K562 (cell line): ENCODE results near the gene NPAS1. TPM values are rescaled to one million over a fixed set of nuclear protein-coding genes. Genes with fewer than 3 reads are reported as not detected.
A peak's percentile ranks its signal among the peaks of the same experiment; 100 is the strongest.

Experiments used
- ATAC-seq: fragments of 200-7000 bp; cut with Tn5 transposase; 3 replicates; pipeline ENCODE4 v1.9.1; 2020; ENCODE audit warnings: moderate library complexity
- BruUV-seq: library from RNA; stranded (reverse); fragments of 400-500 nt; replicated peaks from 2 replicates; lab custom pipeline; 2021; lab: Mats Ljungman, UMichigan
- CTCF ChIA-PET: fragments of 300-600 bp; formaldehyde crosslinking; extraction: SDS; loops from one replicate; lab custom pipeline; 2021; ENCODE audit warnings: low intra/inter-chr PET ratio; lab: Yijun Ruan, JAX
- POLR2A ChIA-PET: fragments of 300-600, 350-650 bp; sonication (Branson Sonifier 250); formaldehyde crosslinking; extraction: SDS; loops from one replicate; lab custom pipeline; 2021; ENCODE audit warnings: antibody characterized with exemption, inconsistent platforms; lab: Yijun Ruan, JAX
- DNase-seq, 4 experiments: peaks; one replicate each; pipeline versions ENCODE4 v3.0.0 to v3.0.0-alpha.2; 2011 to 2018; ENCODE audit warnings: low spot score in 3 of 4, mixed read lengths in 3 of 4; ENCODE audit errors: extremely low read depth in 1 of 4
- FAIRE-seq: peaks from 2 replicates; lab custom pipeline; 2011; peaks lifted over from hg19 to GRCh38; lab: Jason Lieb, UNC
- H2AFZ ChIP-seq: 2 replicates; pipeline ENCODE4 v1.6.0; 2011; ENCODE audit warnings: low read depth, low read length, control low read depth, inconsistent platforms
- H3K27ac ChIP-seq: fragments of 200-600 bp; 3 replicates; pipeline ENCODE4 v1.8.0; 2011; ENCODE audit warnings: low read depth, mild to moderate bottlenecking, control low read depth, inconsistent platforms, low read length, moderate library complexity, mixed read lengths; ENCODE audit errors: extremely low read depth
- H3K27me3 ChIP-seq, 2 experiments: fragments of 300-600 bp in 1 of 2; 2 replicates in 1 of 2; 3 replicates in 1 of 2; pipeline versions ENCODE4 v1.6.0 to v1.8.0; 2011; ENCODE audit warnings: inconsistent platforms in 2 of 2, low read length in 2 of 2, mild to moderate bottlenecking in 1 of 2, mixed read lengths in 1 of 2, moderate library complexity in 1 of 2; ENCODE audit not compliant: control insufficient read depth in 2 of 2, insufficient read depth in 2 of 2
- H3K36me3 ChIP-seq: fragments of 300-600 bp; 3 replicates; pipeline ENCODE4 v1.8.0; 2011; ENCODE audit warnings: mild to moderate bottlenecking, low read length, inconsistent platforms; ENCODE audit not compliant: control insufficient read depth, insufficient read depth
- H3K4me1 ChIP-seq, 2 experiments: fragments of 200-600 bp in 1 of 2; replicated peaks in 1 of 2; 2 replicates in 1 of 2; 3 replicates in 1 of 2; pipeline versions ENCODE4 v1.5.1 to v1.8.0; 2011; ENCODE audit warnings: inconsistent platforms in 2 of 2, low read length in 2 of 2, mild to moderate bottlenecking in 1 of 2, mixed read lengths in 1 of 2, moderate library complexity in 1 of 2; ENCODE audit not compliant: control insufficient read depth in 2 of 2, insufficient read depth in 2 of 2
- H3K4me2 ChIP-seq: 2 replicates; pipeline ENCODE4 v1.6.1; 2011; ENCODE audit warnings: low read length, control low read depth, inconsistent platforms, mixed read lengths; ENCODE audit not compliant: insufficient read depth
- H3K4me3 ChIP-seq: fragments of 200-600 bp; sonication (generic), shearing (Covaris generic); 2 replicates; pipeline ENCODE4 v1.5.1; 2016; ENCODE audit warnings: control low read depth, inconsistent platforms
- H3K79me2 ChIP-seq: fragments of 200-600 bp; 3 replicates; pipeline ENCODE4 v1.8.0; 2011; ENCODE audit warnings: low read length, inconsistent platforms; ENCODE audit not compliant: control insufficient read depth, insufficient read depth
- H3K9ac ChIP-seq, 2 experiments: 2 replicates each; pipeline versions ENCODE4 v1.6.0 to v1.6.1; 2011; ENCODE audit warnings: low read depth in 2 of 2, low read length in 2 of 2, control low read depth in 1 of 2, inconsistent platforms in 1 of 2, mild to moderate bottlenecking in 1 of 2, mixed read lengths in 1 of 2; ENCODE audit not compliant: insufficient read depth in 1 of 2
- H3K9me1 ChIP-seq: one replicate; pipeline ENCODE4 v1.6.0; 2011; ENCODE audit warnings: inconsistent platforms, mild to moderate bottlenecking, low read length, moderate library complexity; ENCODE audit not compliant: control insufficient read depth, insufficient read depth
- H3K9me3 ChIP-seq: replicated peaks from 2 replicates; pipeline ENCODE4 v1.5.1; 2011; ENCODE audit warnings: low read depth, low read length, inconsistent platforms; ENCODE audit not compliant: control insufficient read depth, insufficient read depth
- H4K20me1 ChIP-seq: replicated peaks from 2 replicates; pipeline ENCODE4 v1.6.1; 2011; ENCODE audit warnings: low read length, inconsistent platforms, mixed read lengths; ENCODE audit not compliant: control insufficient read depth, insufficient read depth
- BCOR ChIP-seq: fragments of 450-650 bp; IDR thresholded peaks from 2 replicates; pipeline ENCODE4 v1.6.1; 2016
- CBX1 ChIP-seq: sonication (generic); IDR thresholded peaks from 2 replicates; pipeline ENCODE4 v1.6.1; 2016; ENCODE audit warnings: antibody characterized with exemption, low read depth, mild to moderate bottlenecking
- CCAR2 ChIP-seq: fragments of 200-400 bp; formaldehyde crosslinking; IDR thresholded peaks from 2 replicates; pipeline ENCODE4 v1.6.1; 2017; ENCODE audit warnings: mild to moderate bottlenecking, low read depth, low read length
- CUX1 ChIP-seq: fragments of 200-800 bp; sonication (Bioruptor generic); IDR thresholded peaks from 2 replicates; pipeline ENCODE4 v1.6.1; 2016; ENCODE audit warnings: missing genetic modification characterization, missing compliant biosample characterization
- KDM1A ChIP-seq, 2 experiments: fragments of 450-650 bp; IDR thresholded peaks; 2 replicates each; pipeline ENCODE4 v1.6.1; 2016; ENCODE audit warnings: mild to moderate bottlenecking in 2 of 2
- NFRKB ChIP-seq: fragments of 450-650 bp; IDR thresholded peaks from 2 replicates; pipeline ENCODE4 v1.6.1; 2016; ENCODE audit warnings: low read depth
- POLR2G ChIP-seq: fragments of 200-400 bp; formaldehyde crosslinking; IDR thresholded peaks from 2 replicates; pipeline ENCODE4 v1.6.1; 2017; ENCODE audit warnings: low read depth, mild to moderate bottlenecking, antibody characterized with exemption, low read length, moderate library complexity
- RBFOX2 ChIP-seq: fragments of 200-400 bp; formaldehyde crosslinking; IDR thresholded peaks from 2 replicates; pipeline ENCODE4 v1.6.1; 2017; ENCODE audit warnings: low read depth, mild to moderate bottlenecking, low read length, moderate library complexity
- RBM25 ChIP-seq: fragments of 200-400 bp; formaldehyde crosslinking; IDR thresholded peaks from 2 replicates; pipeline ENCODE4 v1.6.1; 2018; ENCODE audit warnings: low read length, low read depth, moderate library complexity; ENCODE audit not compliant: severe bottlenecking
- RCOR1 ChIP-seq, 2 experiments: IDR thresholded peaks; 2 replicates each; pipeline ENCODE4 v1.6.1; 2012; ENCODE audit warnings: low read depth in 2 of 2, low read length in 2 of 2, borderline replicate concordance in 1 of 2, improper control_type of control experiment in 1 of 2
- SMARCA5 ChIP-seq: fragments of 450-650 bp; IDR thresholded peaks from 2 replicates; pipeline ENCODE4 v1.6.1; 2016
- TOE1 ChIP-seq, 2 experiments: fragments of 450-650 bp in 1 of 2; sonication (generic) in 1 of 2; formaldehyde crosslinking in 1 of 2; IDR thresholded peaks; 2 replicates each; pipeline versions ENCODE4 v1.7.1 to v1.8.0; 2016 to 2022; ENCODE audit warnings: borderline replicate concordance in 2 of 2, mild to moderate bottlenecking in 2 of 2, antibody characterized with exemption in 1 of 2, inconsistent platforms in 1 of 2, low read depth in 1 of 2, missing genetic modification reagents in 1 of 2, moderate library complexity in 1 of 2
- WGBS: fragments of 100-300 bp; shearing (Covaris generic); methylation state at CpG from one replicate; pipeline ENCODE4 v1.1.6; 2016; ENCODE audit warnings: low coverage, mixed read lengths; ENCODE audit not compliant: insufficient coverage; ENCODE audit errors: missing lambda C conversion rate; 5-methylcytosine and 5-hydroxymethylcytosine counted together
- in situ Hi-C: fragments of 300-500 bp; cut with MboI; formaldehyde crosslinking; loops from 4 replicates; pipeline ENCODE4 v1.15.0; 2018; ENCODE audit warnings: inconsistent platforms, mixed read lengths
- intact Hi-C: fragments of 100-400 bp; cut with micrococcal nuclease; formaldehyde crosslinking; loops from 2 replicates; pipeline ENCODE4 v1.14.2; 2022
- polyA plus RNA-seq, 8 experiments: library from polyadenylated mRNA; depleted of rRNA in 4 of 8; stranded (reverse) in 5 of 8; unstranded in 3 of 8; fragments of >200 nt; fragmentation: Nextera tagmentation in 2 of 8; fragmentation: Illumina TruSeq in 1 of 8; extraction: Ambion mirVana in 2 of 8; extraction: Trizol in 1 of 8; gene quantifications; 2 replicates each; pipeline versions ENCODE4 v1.2.1 to v1.2.3, GENCODE V29; 2011 to 2014; ENCODE audit warnings: inconsistent platforms in 1 of 8, missing spikeins in 1 of 8
- total RNA-seq, 7 experiments: library from RNA; depleted of rRNA in 6 of 7; stranded (reverse); fragments of >200 nt in 6 of 7; fragmentation: Illumina TruSeq in 2 of 7; extraction: Trizol in 2 of 7; gene quantifications; 2 replicates each; pipeline versions ENCODE4 v1.2.1 to v1.2.3, GENCODE V29; 2011 to 2021; ENCODE audit warnings: low replicate concordance in 1 of 7
- TF ChIP-seq, protein P1 (sequence below), 2 experiments: fragments of 250-450 bp in 1 of 2; fragments of 450-650 bp in 1 of 2; sonication (Bioruptor Pico) in 1 of 2; IDR thresholded peaks; 2 replicates each; pipeline versions ENCODE4 v1.6.1 to v1.8.0; 2016 to 2021; ENCODE audit warnings: mild to moderate bottlenecking in 2 of 2, moderate library complexity in 2 of 2, missing compliant biosample characterization in 1 of 2, missing genetic modification characterization in 1 of 2

NPAS1 gene
- total and polyA plus RNA-seq, 9 of the 15 experiments (the other 6 are each of a cell fraction or from before 2014, with no cell fraction given), result 0.58 to 5.3 (median 2.0) TPM; not detected in 2

DNA sequence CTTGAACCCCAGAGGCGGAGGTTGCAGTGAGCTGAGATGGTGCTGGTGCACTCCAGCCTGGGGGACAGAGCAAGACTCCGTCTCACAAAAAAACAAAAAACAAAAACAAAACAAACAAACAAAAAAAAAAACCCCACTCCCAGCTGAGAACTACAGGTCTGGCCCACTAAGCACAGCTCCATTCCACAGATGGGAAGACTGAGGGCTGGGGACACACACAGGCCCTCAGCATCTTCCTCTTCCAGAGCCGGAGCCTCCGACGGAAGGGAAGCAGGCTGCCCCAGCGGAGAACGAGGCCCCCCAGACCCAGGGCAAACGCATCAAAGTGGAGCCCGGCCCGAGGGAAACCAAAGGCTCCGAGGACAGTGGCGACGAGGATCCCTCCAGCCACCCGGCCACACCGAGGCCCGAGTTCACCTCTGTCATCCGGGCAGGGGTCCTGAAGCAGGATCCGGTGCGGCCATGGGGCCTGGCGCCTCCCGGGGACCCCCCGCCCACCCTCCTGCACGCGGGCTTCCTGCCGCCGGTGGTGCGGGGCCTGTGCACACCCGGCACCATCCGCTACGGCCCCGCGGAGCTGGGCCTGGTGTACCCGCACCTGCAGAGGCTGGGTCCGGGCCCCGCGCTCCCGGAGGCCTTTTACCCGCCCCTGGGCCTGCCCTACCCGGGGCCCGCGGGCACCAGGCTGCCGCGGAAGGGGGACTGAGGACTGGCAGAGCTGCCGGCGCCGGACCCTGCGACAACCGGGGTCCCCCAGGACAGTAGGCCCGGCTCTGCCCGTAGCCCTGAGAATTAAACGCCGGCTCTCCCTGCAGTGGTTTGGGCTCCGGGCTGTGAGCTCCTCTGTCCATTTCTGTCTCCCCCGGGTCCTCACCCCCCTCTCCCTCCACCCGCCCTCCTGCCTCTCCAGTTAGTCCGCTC, 25.6 kb downstream of the NPAS1 start:
- 90% methylated on average over 18 of the region's 56 CpGs for WGBS
- BruUV-seq, result no TSS peak
- no peaks in the 10 kb centered on the region for H3K27me3 ChIP-seq
- H3K4me1 ChIP-seq, result peaks cover 8 to 34% of the 10 kb centered on the region in 2 experiments; a peak in 4 of 5 replicates
- no peaks in the 10 kb centered on the region for H3K9me1 ChIP-seq
- DNase-seq (no peak), ATAC-seq (no peak), FAIRE-seq (no peak)
- H3K27ac ChIP-seq, result no peak overlapping the region
- H3K4me3 ChIP-seq, result no peak overlapping the region
- ChIA-PET POLR2A (interaction anchor here (0.7 kb wide), 1 partner anchor 9 kb away, joined by 3 read pairs; no protein-coding TSS in a partner anchor), CTCF (interaction anchor here (0.6 kb wide), 1 partner anchor 77 kb away, joined by 3 read pairs; no protein-coding TSS in a partner anchor)
- H3K79me2 ChIP-seq, result peaks cover 17% of the 10 kb centered on the region
- intact Hi-C loops, result no loop called here
- H3K9ac ChIP-seq, result no peak overlapping the region; a peak in 1 of 4 replicates
- H2AFZ ChIP-seq, result no peak overlapping the region
- in situ Hi-C loops, result no loop called here
- no peaks in the 10 kb centered on the region for H4K20me1 ChIP-seq
- H3K36me3 ChIP-seq, result peaks cover 14% of the 10 kb centered on the region; the same call in 1 of the 3 replicates
- no peaks in the 10 kb centered on the region for H3K9me3 ChIP-seq
- H3K4me2 ChIP-seq, result no peak overlapping the region
- peak; percentile 25; the same call in 1 of the 2 replicates for TF ChIP-seq RBFOX2
- peak; percentile 7 for TF ChIP-seq RBM25
- peak; percentile 86 for TF ChIP-seq BCOR
- peak in 1 of 2 experiments; percentile 29; a peak in 1 of 4 replicates for TF ChIP-seq RCOR1 (IDR thresholded peaks at IDR 0.05; ENCODE audit: borderline replicate concordance in 1 of 2, low read depth in 2 of 2, low read length in 2 of 2)
- TF ChIP-seq KDM1A (IDR thresholded peaks at IDR 0.05), result 0 out of 4 replicates have a peak, but pooled peaks have one; percentile 19 to 40
- TF ChIP-seq NFRKB, result no peak
- TF ChIP-seq SMARCA5, result 0 out of 2 replicates have a peak, but pooled peaks have one; percentile 20
- TF ChIP-seq CCAR2, result no peak
- TF ChIP-seq, protein P1, sequence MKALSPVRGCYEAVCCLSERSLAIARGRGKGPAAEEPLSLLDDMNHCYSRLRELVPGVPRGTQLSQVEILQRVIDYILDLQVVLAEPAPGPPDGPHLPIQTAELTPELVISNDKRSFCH (CRISPR knock-in tag; IDR thresholded peaks at IDR 0.05), result no peak
- TF ChIP-seq, protein P1 (tag; IDR thresholded peaks at IDR 0.05), result no peak
- no peak for TF ChIP-seq TOE1 (IDR thresholded peaks at IDR 0.05; ENCODE audit: borderline replicate concordance)
- TF ChIP-seq TOE1 (CRISPR knock-in tag; IDR thresholded peaks at IDR 0.05; ENCODE audit: borderline replicate concordance, low read depth), result no peak
- peak; percentile 51; the same call in 1 of the 2 replicates for TF ChIP-seq CBX1
- 0 out of 2 replicates have a peak, but pooled peaks have one; percentile 34 for TF ChIP-seq POLR2G
- TF ChIP-seq CUX1, result no peak
